GM21528 (cell line): ENCODE results near the gene SLC5A9.
"Not testable (repeated sequence)": the region's sequence is repeated elsewhere in the genome, so short reads cannot be mapped to it uniquely, and the experiment has no call there.

Experiments
- ATAC-seq: cut with Tn5 transposase; IDR thresholded peaks from one replicate; pipeline ENCODE4 v1.9.1; 2021; ENCODE audit warnings: mild to moderate bottlenecking, moderate library complexity; ENCODE audit not compliant: unreplicated experiment, low FRiP score

The SLC5A9 gene

GRCh38 chr1:48236716-48237470 is 14.4 kb downstream of the SLC5A9 start:
- peak; percentile 80 for ATAC-seq

GRCh38 chr1:48242141-48242736 is 19.7 kb downstream of the SLC5A9 start:
- no peak for ATAC-seq

GRCh38 chr1:48245106-48245505 is 22.6 kb downstream of the SLC5A9 start:
- ATAC-seq: no peak

- no peak for ATAC-seq
These were observed 24.2 kb downstream of the SLC5A9 start for GRCh38 chr1:48246727-48247126.

GRCh38 chr1:48248356-48248755 is 25.8 kb downstream of the SLC5A9 start:
- ATAC-seq: no peak

GRCh38 chr1:48249868-48250267 is 27.4 kb downstream of the SLC5A9 start:
- no peak for ATAC-seq

- ATAC-seq: no peak
These were observed 28.1 kb downstream of the SLC5A9 start for GRCh38 chr1:48250572-48250971.

GRCh38 chr1:48251323-48251722 is 28.8 kb downstream of the SLC5A9 start:
- ATAC-seq: no peak

GRCh38 chr1:48251821-48252220 is 29.3 kb downstream of the SLC5A9 start:
- ATAC-seq: no peak

- no peak for ATAC-seq
These were observed 31.7 kb downstream of the SLC5A9 start for GRCh38 chr1:48254254-48254653.

- ATAC-seq: no peak
These were observed 35.6 kb downstream of the SLC5A9 start for GRCh38 chr1:48258106-48258505.

- ATAC-seq: no peak
These were observed 39.4 kb downstream of the SLC5A9 start for GRCh38 chr1:48261881-48262400.

- no peak for ATAC-seq
These were observed 40.5 kb downstream of the SLC5A9 start for GRCh38 chr1:48263041-48263440.

GRCh38 chr1:48266576-48266975 is 44.1 kb downstream of the SLC5A9 start:
- no peak for ATAC-seq

GRCh38 chr1:48277437-48277836 is 54.9 kb downstream of the SLC5A9 start:
- ATAC-seq: not testable (repeated sequence)

- not testable (repeated sequence) for ATAC-seq
These were observed 59.8 kb downstream of the SLC5A9 start for GRCh38 chr1:48282329-48282728.

GRCh38 chr1:48284696-48285420 is 62.3 kb downstream of the SLC5A9 start:
- ATAC-seq: not testable (repeated sequence)

GRCh38 chr1:48285525-48285924 is 63.0 kb downstream of the SLC5A9 start:
- no peak for ATAC-seq

- no peak for ATAC-seq
These were observed 68.9 kb downstream of the SLC5A9 start for GRCh38 chr1:48291421-48291820.

- no peak for ATAC-seq
These were observed 70.2 kb downstream of the SLC5A9 start for GRCh38 chr1:48292706-48293105.

GRCh38 chr1:48294094-48294493 is 71.6 kb downstream of the SLC5A9 start:
- ATAC-seq: not testable (repeated sequence)
